SK-N-SH treated with all-trans-retinoic acid at 6 μM for 48 hours (cell line): ENCODE results near the gene FARS2.

Experiments used
- ESRRG ChIP-seq: fragments of 250-450 bp; sonication (Bioruptor Pico); IDR thresholded peaks from 2 replicates; pipeline ENCODE4 v1.6.1; 2021; ENCODE audit warnings: mild to moderate bottlenecking
- RARB ChIP-seq: fragments of 250-450 bp; sonication (Bioruptor Pico); IDR thresholded peaks from 2 replicates; pipeline ENCODE4 v1.8.0; 2021; ENCODE audit warnings: mild to moderate bottlenecking, moderate library complexity
- ZNF565 ChIP-seq: fragments of 450-650 bp; formaldehyde crosslinking; conservative IDR thresholded peaks from 2 replicates; pipeline ENCODE4 v1.5.0; 2020; ENCODE audit warnings: low read depth, mild to moderate bottlenecking, moderate library complexity

DNA sequence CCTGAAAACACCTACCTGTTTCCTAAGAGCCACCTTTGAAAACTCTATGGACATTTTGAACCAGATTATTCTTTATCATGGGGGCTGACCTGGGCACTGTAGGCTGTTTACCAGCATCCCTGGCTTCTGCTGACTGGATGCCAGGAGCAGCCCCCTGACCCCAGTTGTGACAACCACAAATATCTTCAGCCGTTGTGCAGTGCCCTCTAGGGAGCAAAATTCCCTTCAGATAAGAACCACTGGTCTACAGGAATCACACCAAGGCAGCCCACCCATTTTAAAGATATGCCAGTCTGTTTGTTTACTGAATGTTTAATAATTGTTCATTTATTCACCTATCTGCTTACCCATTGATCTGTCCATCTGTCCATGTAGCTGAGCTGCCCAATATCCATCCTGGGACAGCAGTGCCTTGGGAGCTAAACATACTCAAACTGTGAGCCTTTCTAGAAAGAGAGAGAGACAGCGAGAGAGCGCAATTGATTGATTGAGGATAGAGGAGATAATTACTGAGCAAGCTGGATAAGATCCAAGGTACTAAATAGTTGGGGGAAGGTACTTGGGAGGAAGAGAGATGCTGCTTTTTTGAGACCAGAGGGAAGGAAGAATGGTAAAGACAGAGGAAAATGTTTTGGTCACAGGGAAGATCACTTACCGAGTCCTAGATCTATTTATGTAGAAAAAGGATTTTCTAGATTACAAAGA lies 468.7 kb downstream of the FARS2 start:
- TF ChIP-seq ESRRG (no peak), ZNF565 (CRISPR knock-in tag) (no peak), RARB (CRISPR knock-in tag) (no peak)
